Activated CD8-positive, alpha-beta memory T cell treated with anti-CD3 and anti-CD28 coated beads, Interleukin-2, amount 50 U/mL, for 24 hours (primary cell): ENCODE data around the gene DYNLT4.

Source experiments
- DNase-seq: peaks from one replicate; pipeline ENCODE4 v3.0.0-alpha.2; 2020; ENCODE audit errors: extremely low read depth

Gene DYNLT4

DNA sequence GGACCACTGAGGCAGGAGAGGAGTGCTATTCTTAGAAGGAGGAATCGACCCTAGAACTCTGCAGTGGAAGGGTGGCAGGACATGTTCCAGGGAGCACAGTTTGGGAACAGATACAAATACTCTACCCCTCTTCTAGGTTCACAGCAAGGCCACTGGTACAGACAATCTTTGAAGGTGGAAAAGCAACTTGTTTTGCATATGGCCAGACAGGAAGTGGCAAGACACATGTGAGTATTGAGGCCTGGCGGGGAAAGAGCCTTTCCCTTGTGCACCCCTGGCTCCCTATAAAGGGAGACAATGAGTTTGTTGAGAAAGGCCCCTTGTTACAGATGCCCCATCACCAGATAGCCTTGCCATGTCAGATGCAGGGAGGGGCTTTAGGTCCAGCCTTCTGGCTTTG lies 49.7 kb downstream of the DYNLT4 start:
- no peak for DNase-seq
